A673 (cell line): ENCODE measurements around the gene EDNRA. TPM values are rescaled to one million over a fixed set of nuclear protein-coding genes. Genes with fewer than 3 reads are reported as not detected.

ENCODE experiments used
- BruUV-seq: library from RNA; stranded (reverse); fragments of 400-500 nt; replicated peaks from 2 replicates; lab custom pipeline; 2021; lab: Mats Ljungman, UMichigan
- CTCF ChIA-PET: fragments of 300-600 bp; sonication (Branson Sonifier 250); formaldehyde crosslinking; loops from one replicate; lab custom pipeline; 2022; ENCODE audit warnings: antibody characterized with exemption; lab: Charles Lee
- POLR2A ChIA-PET: fragments of 300-600 bp; sonication (Branson Sonifier 250); formaldehyde crosslinking; loops from one replicate; lab custom pipeline; 2022; ENCODE audit warnings: antibody characterized with exemption; ENCODE audit not compliant: low non-redundant PET; lab: Charles Lee
- DNase-seq: peaks from one replicate; pipeline ENCODE4 v3.0.0-alpha.2; 2015; ENCODE audit warnings: low spot score
- H3K27ac ChIP-seq: fragments of 200-600 bp; sonication (generic); 2 replicates; pipeline ENCODE4 v1.5.1; 2016; ENCODE audit warnings: mixed run types, low read depth, mild to moderate bottlenecking, mixed read lengths, antibody characterized with exemption, low read length; ENCODE audit not compliant: poor library complexity, severe bottlenecking
- H3K27me3 ChIP-seq: fragments of 200-600 bp; sonication (generic); replicated peaks from 2 replicates; pipeline ENCODE4 v1.6.1; 2017; ENCODE audit warnings: mixed run types, low read depth, mild to moderate bottlenecking, mixed read lengths, antibody characterized with exemption, low read length; ENCODE audit not compliant: insufficient read depth, poor library complexity
- H3K36me3 ChIP-seq: fragments of 200-600 bp; sonication (generic); 2 replicates; pipeline ENCODE4 v1.6.1; 2016; ENCODE audit warnings: mixed run types, mild to moderate bottlenecking, mixed read lengths, antibody characterized with exemption, low read length; ENCODE audit not compliant: insufficient read depth, poor library complexity, severe bottlenecking
- H3K4me1 ChIP-seq: fragments of 200-600 bp; sonication (generic); 2 replicates; pipeline ENCODE4 v1.6.1; 2017; ENCODE audit warnings: mixed run types, mild to moderate bottlenecking, mixed read lengths, antibody characterized with exemption, low read length; ENCODE audit not compliant: insufficient read depth, poor library complexity, severe bottlenecking
- H3K4me3 ChIP-seq: fragments of 200-600 bp; sonication (generic); 2 replicates; pipeline ENCODE4 v1.5.1; 2016; ENCODE audit warnings: low read depth, mixed run types, mild to moderate bottlenecking, mixed read lengths, low read length; ENCODE audit not compliant: poor library complexity, severe bottlenecking
- H3K9me3 ChIP-seq: fragments of 200-600 bp; sonication (generic); 2 replicates; pipeline ENCODE4 v1.6.1; 2016; ENCODE audit warnings: mixed run types, low read depth, mild to moderate bottlenecking, mixed read lengths, antibody characterized with exemption, low read length; ENCODE audit not compliant: poor library complexity, severe bottlenecking
- EZH2 ChIP-seq: fragments of 200-600 bp; sonication (generic); IDR thresholded peaks from 2 replicates; pipeline ENCODE4 v1.6.1; 2017; ENCODE audit warnings: borderline replicate concordance, low read depth, mild to moderate bottlenecking, mixed read lengths, antibody characterized with exemption, low read length; ENCODE audit not compliant: poor library complexity, severe bottlenecking
- intact Hi-C: fragments of 100-400 bp; cut with micrococcal nuclease; formaldehyde crosslinking; loops from one replicate; pipeline ENCODE4 v1.10.0; 2022; ENCODE audit not compliant: unreplicated experiment
- total RNA-seq: library from RNA; stranded (reverse); gene quantifications from 2 replicates; pipeline ENCODE4 v1.2.3, GENCODE V29; 2021
- TF ChIP-seq, protein P1 (sequence below): fragments of 300-800, 200-600 bp; sonication (generic); conservative IDR thresholded peaks from 2 replicates; pipeline ENCODE4 v1.5.1; 2017; ENCODE audit warnings: low read depth, mild to moderate bottlenecking, antibody characterized with exemption, low read length, moderate library complexity, mixed read lengths

EDNRA gene
- total RNA-seq, 1 experiment from 2014 or later = 23.9 TPM

DNA sequence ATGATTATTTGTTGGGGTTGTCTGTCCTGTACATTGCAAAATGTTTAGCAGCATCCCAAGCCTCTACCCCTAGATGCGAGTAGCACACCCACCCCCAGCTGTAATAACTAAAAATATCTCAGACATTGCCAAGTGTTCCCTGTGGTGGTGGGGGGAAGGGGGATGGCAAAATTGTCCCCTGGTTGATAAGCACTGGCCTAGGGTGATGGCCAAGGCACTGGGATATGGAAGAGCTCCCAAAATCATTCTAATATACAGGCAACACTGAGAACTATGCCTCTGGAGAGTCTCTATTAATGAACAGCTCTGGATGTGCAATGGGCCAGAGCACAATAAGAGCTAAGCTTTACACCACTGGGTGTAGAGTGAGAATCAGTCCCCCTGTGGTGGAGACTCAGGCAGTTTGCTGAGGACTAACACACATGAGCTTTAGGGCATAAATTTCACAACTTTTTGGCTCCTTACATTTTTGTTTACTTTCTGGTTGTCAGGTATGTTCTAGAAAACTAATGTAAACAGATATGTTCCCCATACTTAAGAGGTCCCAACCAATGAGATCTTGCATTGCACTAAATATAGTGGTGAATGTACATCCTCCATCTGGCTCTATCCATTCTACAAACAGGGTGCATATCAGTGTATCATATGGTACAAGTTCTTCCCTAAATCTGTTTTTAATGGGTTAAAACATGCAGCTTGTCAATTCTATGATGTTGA lies 34.5 kb downstream of the EDNRA start:
- no peak overlapping the region for H3K4me3 ChIP-seq
- CTCF ChIA-PET = no interaction called here
- BruUV-seq = no TSS peak

DNA sequence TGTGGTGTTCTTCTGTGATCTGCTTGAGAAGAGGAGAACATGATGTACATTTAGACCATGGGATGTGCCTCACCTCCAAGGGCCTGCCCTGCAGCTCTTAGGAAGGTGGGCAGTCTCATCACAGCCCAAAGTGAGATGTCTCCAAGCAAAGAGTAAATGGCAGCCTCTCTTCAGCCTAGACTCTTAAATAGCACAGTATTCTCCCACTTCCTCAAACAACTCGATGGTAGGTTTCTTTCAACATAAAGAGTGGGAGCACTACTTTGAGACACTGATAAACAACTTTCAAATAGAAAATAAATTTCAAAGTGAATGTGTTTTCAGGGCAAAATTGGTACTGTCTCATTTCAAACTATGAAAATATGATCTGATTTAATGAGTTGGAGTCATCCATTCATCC lies 35.2 kb downstream of the EDNRA start:
- POLR2A ChIA-PET = no interaction called here
- intact Hi-C loops = loop anchor here (10.0 kb wide), 1 partner anchor 349 kb away; no protein-coding TSS in a partner anchor

More for the DNA sequence above, 34.5 kb downstream of the EDNRA start:
- Histone ChIP-seq H3K27me3 (no peaks in the 10 kb centered on the region), H3K27ac (no peak overlapping the region), H3K36me3 (no peaks in the 10 kb centered on the region), H3K4me1 (peaks cover 43% of the 10 kb centered on the region), H3K9me3 (no peaks in the 10 kb centered on the region)
- POLR2A ChIA-PET = no interaction called here
- no peak for TF ChIP-seq EZH2
- TF ChIP-seq, protein P1, sequence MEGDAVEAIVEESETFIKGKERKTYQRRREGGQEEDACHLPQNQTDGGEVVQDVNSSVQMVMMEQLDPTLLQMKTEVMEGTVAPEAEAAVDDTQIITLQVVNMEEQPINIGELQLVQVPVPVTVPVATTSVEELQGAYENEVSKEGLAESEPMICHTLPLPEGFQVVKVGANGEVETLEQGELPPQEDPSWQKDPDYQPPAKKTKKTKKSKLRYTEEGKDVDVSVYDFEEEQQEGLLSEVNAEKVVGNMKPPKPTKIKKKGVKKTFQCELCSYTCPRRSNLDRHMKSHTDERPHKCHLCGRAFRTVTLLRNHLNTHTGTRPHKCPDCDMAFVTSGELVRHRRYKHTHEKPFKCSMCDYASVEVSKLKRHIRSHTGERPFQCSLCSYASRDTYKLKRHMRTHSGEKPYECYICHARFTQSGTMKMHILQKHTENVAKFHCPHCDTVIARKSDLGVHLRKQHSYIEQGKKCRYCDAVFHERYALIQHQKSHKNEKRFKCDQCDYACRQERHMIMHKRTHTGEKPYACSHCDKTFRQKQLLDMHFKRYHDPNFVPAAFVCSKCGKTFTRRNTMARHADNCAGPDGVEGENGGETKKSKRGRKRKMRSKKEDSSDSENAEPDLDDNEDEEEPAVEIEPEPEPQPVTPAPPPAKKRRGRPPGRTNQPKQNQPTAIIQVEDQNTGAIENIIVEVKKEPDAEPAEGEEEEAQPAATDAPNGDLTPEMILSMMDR = no peak
- DNase-seq = no peak
- intact Hi-C loops = loop anchor here (10.0 kb wide), 1 partner anchor 349 kb away; no protein-coding TSS in a partner anchor

DNA sequence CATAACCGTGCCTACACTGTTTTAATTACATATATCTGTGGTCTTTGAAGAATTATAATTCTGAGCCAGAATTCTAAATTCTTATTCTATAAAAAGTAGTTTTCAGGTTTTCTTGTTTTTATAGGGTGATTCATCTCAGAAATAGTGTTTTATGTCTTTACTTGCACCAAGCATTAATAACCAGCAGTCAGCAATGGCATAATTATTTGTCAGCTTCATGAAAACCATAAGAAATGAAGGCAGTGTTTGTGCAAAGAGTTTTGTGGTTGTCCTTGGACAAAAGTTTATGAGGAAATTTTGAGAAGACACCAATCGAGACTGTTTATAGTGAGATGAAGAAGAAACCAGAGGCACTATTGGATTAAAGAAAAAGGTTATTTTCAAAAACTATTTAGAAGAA lies 37.2 kb downstream of the EDNRA start:
- no TSS peak for BruUV-seq
- CTCF ChIA-PET = interaction anchor here (0.7 to 1.5 kb wide), 9 partner anchors 12 to 405 kb away, joined by 3 to 12 read pairs (median 4); partner anchors contain the start of gene EDNRA
- Histone ChIP-seq H3K27me3 (no peaks in the 10 kb centered on the region), H3K27ac (no peak overlapping the region), H3K4me1 (peaks cover 28% of the 10 kb centered on the region), H3K9me3 (no peaks in the 10 kb centered on the region), H3K36me3 (no peaks in the 10 kb centered on the region), H3K4me3 (no peak overlapping the region)
- POLR2A ChIA-PET = no interaction called here
- intact Hi-C loops = loop anchor here (10.0 kb wide), 1 partner anchor 347 kb away; no protein-coding TSS in a partner anchor
- TF ChIP-seq, protein P1 = no peak
- TF ChIP-seq EZH2 = no peak
- DNase-seq = no peak

More for the DNA sequence above, 35.2 kb downstream of the EDNRA start:
- CTCF ChIA-PET = no interaction called here
- H3K9me3 ChIP-seq = no peaks in the 10 kb centered on the region
- H3K4me3 ChIP-seq = no peak overlapping the region
- H3K4me1 ChIP-seq = peaks cover 37% of the 10 kb centered on the region
- no peaks in the 10 kb centered on the region for H3K36me3 ChIP-seq
- H3K27me3 ChIP-seq = no peaks in the 10 kb centered on the region
- H3K27ac ChIP-seq = no peak overlapping the region
- BruUV-seq = no TSS peak
- TF ChIP-seq, protein P1 = no peak
- no peak for TF ChIP-seq EZH2
- no peak for DNase-seq
